ENCODE results near the gene SSBP1.

Gene SSBP1

DNA sequence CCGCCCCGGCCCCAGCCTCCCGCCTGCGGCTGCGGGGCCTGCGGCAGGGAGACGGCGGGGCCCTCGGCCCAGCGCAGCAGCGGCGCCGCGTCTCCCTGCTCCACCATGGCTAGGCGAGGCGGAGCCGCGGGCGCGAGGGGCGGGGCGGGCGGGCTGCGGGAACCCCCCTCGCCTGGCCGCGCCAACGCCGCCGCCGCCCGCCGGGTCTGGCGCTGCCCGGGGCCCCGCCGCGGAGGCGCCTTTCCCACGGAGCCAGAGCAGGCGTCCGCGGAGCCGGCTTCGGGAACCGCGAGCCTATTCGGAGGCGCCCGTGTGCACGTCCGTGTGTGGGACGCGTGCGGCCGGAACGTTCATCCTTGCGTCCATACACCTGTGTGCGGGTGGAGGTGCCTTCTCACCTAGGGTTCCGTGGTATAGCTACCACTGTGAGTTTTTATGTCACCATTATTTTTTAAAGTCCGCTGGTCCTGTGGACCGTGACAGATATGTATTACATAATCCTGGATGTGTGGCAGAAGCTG lies 36.1 kb upstream of the SSBP1 start, which contains the start of gene DENND11:
TSS of gene DENND11 (minus strand) at position 120 of the 521 bp plus-strand sequence. CDS start at position 107, 13 bp downstream.
- TF ChIP-seq CTCF (IDR thresholded peaks at IDR 0.05; ENCODE audit: low read depth, low read length), result no peak
- peak within 1 kb of the TSS; percentile 66 for H3K4me3 ChIP-seq (ENCODE audit: low read depth, low read length)

- TF ChIP-seq CTCF (IDR thresholded peaks at IDR 0.05; ENCODE audit: low read depth, low read length), result no peak
- no peak overlapping the region for H3K4me3 ChIP-seq (ENCODE audit: low read depth, low read length)
Observed at GRCh38 chr7:141702892-141703291, 35.3 kb upstream of the SSBP1 start.

- no peak overlapping the region for H3K4me3 ChIP-seq (ENCODE audit: low read depth, low read length)
- no peak for TF ChIP-seq CTCF (IDR thresholded peaks at IDR 0.05; ENCODE audit: low read depth, low read length)
Observed at GRCh38 chr7:141704112-141704511, 34.0 kb upstream of the SSBP1 start.

GRCh38 chr7:141704741-141705140 lies 33.4 kb upstream of the SSBP1 start:
- TF ChIP-seq CTCF (IDR thresholded peaks at IDR 0.05; ENCODE audit: low read depth, low read length), result no peak
- H3K4me3 ChIP-seq (ENCODE audit: low read depth, low read length), result no peak overlapping the region

DNA sequence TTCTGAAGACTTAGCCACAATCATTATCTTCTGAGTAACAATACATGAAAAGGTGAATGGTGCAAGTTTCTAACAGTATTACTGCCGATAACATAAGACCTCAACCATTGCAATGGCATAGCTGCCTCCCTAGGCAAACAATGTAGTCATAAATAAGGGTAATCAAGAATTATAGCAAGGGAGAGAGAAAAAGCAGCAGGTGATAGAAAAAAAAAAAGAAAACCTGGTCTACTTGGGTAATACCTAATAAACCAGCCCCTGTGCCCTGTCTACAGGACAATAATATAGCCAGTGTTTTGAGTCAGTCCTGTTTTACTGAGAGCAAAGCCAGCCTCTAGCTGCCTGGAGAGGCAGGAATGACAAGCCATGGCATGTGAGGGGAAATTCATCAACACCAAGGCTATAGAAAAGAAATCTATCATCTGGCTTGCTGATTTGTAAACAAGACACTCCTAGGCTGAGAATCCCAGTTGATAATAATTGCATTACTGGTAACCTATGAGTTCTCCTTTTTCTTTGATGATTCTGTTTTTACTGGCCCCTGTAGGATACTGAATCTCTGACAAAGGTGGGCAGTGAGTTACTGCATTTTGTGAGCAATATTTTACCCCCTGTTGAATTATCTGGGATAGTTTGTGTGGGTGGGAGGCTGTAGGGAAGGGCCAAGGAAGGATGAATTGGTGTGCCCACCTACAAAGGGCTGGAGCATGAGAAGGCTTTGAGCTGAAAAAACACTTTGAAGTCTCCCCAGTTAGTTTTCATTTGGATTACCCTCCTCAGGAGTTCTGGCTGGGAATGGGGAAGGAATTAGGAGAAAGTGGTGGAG lies 31.7 kb upstream of the SSBP1 start:
- no peak for TF ChIP-seq CTCF (IDR thresholded peaks at IDR 0.05; ENCODE audit: low read depth, low read length)
- H3K4me3 ChIP-seq (ENCODE audit: low read depth, low read length), result no peak overlapping the region

GRCh38 chr7:141708351-141708750 lies 29.8 kb upstream of the SSBP1 start, which contains the start of gene WEE2:
Gene WEE2, plus strand, starts transcription at chr7:141708353. Its CDS starts 406 bp downstream, at chr7:141708759.
- no peak for TF ChIP-seq CTCF (IDR thresholded peaks at IDR 0.05; ENCODE audit: low read depth, low read length)
- H3K4me3 ChIP-seq (ENCODE audit: low read depth, low read length), result no peak within 1 kb of the TSS

- TF ChIP-seq CTCF (IDR thresholded peaks at IDR 0.05; ENCODE audit: low read depth, low read length), result no peak
- H3K4me3 ChIP-seq (ENCODE audit: low read depth, low read length), result no peak overlapping the region
Observed at GRCh38 chr7:141709318-141709717, 28.8 kb upstream of the SSBP1 start.

Measured in WI38 (cell line).